ENCODE results near the gene PIH1D2.

PIH1D2 gene

GRCh38 chr11:112073941-112074811 lies at the start of gene PIH1D2, which contains the start of gene NKAPD1:
TSS of gene PIH1D2 (minus strand) at chr11:112074017. CDS start at chr11:112073174, 843 bp downstream.
TSS of gene NKAPD1 (plus strand) at chr11:112074299. CDS start at chr11:112075575, 1,276 bp downstream.
- FAIRE-seq = no peak
- TF ChIP-seq CTCF (IDR thresholded peaks at IDR 0.05; ENCODE audit: insufficient read depth, missing control alignments) = no peak
- DNase-seq (ENCODE audit: insufficient read length, low spot score) = peak; percentile 59

GRCh38 chr11:112123129-112123528 lies 49.3 kb upstream of the PIH1D2 start:
- no peak for DNase-seq (ENCODE audit: insufficient read length, low spot score)
- FAIRE-seq = no peak
- TF ChIP-seq CTCF (IDR thresholded peaks at IDR 0.05; ENCODE audit: insufficient read depth, missing control alignments) = no peak

GRCh38 chr11:112121981-112122615 lies 48.3 kb upstream of the PIH1D2 start:
- DNase-seq (ENCODE audit: insufficient read length, low spot score) (no peak), FAIRE-seq (no peak)
- no peak for TF ChIP-seq CTCF (IDR thresholded peaks at IDR 0.05; ENCODE audit: insufficient read depth, missing control alignments)

- TF ChIP-seq CTCF (IDR thresholded peaks at IDR 0.05; ENCODE audit: insufficient read depth, missing control alignments) = no peak
- DNase-seq (ENCODE audit: insufficient read length, low spot score) (no peak), FAIRE-seq (no peak)
Measured at GRCh38 chr11:112118176-112118575, 44.4 kb upstream of the PIH1D2 start.

GRCh38 chr11:112115386-112115785 lies 41.6 kb upstream of the PIH1D2 start:
- FAIRE-seq (no peak), DNase-seq (ENCODE audit: insufficient read length, low spot score) (no peak)
- no peak for TF ChIP-seq CTCF (IDR thresholded peaks at IDR 0.05; ENCODE audit: insufficient read depth, missing control alignments)

GRCh38 chr11:112114460-112114859 lies 40.6 kb upstream of the PIH1D2 start:
- no peak for DNase-seq (ENCODE audit: insufficient read length, low spot score)
- no peak for FAIRE-seq
- no peak for TF ChIP-seq CTCF (IDR thresholded peaks at IDR 0.05; ENCODE audit: insufficient read depth, missing control alignments)
